Hematopoietic multipotent progenitor cell treated with erythropoietin and hydrocortisone succinate and interleukin-3 and kit ligand, for 15 days (in vitro differentiated cells): ENCODE measurements around the gene ERC1.
"Not testable (repeated sequence)": the region's sequence is repeated elsewhere in the genome, so short reads cannot be mapped to it uniquely, and the experiment has no call there.

Experiments used
- DNase-seq: peaks from one replicate; pipeline ENCODE4 v3.0.0-alpha.2; 2015; ENCODE audit warnings: low spot score

The ERC1 gene

DNA sequence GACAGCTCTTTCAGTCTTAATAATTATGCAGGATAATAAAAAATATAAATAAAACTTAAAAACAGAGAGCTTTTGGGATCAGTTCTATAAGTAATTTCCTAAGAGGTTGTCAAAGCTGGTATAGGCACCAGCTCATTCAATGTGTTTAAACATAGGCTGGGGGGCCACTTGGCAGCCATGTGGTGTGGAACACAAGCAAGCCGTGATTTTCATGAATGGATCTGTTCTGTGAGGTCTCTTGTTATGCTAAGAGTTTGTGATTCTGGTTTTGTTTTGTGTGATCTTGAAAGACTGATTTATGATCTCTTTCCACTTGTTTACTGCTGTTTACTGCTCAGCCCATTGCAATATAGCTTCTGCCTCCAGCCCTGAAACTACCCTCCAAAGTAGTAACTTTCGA lies 362.4 kb downstream of the ERC1 start:
- DNase-seq: no peak

- DNase-seq: no peak
Measured at GRCh38 chr12:1355396-1355795, 364.4 kb downstream of the ERC1 start.

GRCh38 chr12:1355871-1356270 lies 364.8 kb downstream of the ERC1 start:
- not testable (repeated sequence) for DNase-seq

DNA sequence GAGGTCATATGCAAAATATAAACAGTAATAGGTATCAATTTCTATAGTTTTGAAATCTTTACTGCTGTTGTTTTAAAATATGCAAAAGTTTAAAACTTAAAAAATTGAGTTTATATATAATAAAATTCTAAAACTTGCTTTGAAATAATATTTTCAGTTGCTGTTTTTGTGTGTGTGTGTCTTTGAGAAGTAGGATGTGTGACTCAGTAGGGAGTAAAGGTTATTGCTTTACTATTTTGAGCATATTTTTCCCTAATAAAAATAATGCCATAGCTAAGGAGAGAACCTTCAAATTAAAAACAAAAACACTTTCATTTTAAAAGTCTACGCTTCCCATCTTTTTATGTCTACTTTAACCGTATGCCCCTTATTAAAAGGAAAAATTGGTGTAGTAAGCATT lies 365.3 kb downstream of the ERC1 start:
- no peak for DNase-seq

- DNase-seq: no peak
Measured at GRCh38 chr12:1357171-1357570, 366.1 kb downstream of the ERC1 start.

DNA sequence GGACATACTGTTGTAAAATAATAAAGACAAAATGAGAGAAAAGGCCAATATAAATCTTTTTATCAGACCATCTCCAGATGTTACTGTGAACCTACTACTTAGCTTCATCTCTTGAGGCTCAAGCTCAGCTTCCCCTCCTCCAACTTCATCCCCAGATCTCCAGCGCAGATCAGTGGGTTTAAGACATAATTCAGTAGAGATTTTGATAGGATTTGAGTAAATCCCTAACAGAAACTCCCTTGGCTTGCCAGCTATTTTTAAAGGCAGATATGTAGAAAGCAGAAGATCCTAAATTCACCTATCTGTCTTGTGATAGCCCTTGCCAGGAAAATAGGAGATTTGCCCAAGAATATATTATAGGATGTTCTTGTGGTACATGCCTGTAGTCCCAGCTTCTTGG lies 366.7 kb downstream of the ERC1 start:
- DNase-seq: no peak

DNA sequence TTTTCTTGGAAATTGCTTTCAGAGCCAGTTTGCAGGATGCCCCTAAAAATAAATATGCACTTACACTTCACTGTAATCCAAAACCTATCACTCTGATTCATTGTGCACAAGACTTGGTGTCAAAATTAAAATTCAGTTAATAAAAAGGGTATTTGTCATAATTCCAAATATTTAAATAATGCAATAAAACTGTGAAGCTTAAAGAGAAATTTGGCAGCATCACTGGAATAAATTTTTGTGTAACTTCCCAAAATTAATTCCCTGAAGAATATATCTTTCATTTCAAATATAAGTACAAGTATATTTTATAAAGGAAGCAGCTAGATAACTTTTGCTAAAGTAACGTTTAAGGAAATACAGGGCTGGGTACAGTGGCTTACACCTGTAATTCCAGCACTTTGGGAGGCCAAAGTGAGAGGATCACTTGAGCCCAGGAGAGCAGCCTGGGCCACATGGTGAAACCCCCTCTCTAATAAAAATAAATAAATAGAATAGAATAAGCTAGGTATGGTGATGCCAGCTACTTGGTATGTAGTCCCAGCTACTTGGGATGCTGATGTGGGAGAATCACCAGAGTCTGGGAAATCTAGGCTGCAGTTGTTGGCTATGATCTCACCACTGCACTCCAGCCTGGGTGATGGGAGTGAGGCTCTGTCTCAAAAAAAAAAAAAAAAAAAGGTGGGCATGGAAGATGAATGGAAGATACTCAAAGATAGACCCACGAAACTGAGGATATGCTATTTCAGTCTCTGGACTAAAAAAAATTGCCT lies 369.6 kb downstream of the ERC1 start:
- no peak for DNase-seq

- DNase-seq: no peak
Measured at GRCh38 chr12:1362143-1362662, 371.2 kb downstream of the ERC1 start.

DNA sequence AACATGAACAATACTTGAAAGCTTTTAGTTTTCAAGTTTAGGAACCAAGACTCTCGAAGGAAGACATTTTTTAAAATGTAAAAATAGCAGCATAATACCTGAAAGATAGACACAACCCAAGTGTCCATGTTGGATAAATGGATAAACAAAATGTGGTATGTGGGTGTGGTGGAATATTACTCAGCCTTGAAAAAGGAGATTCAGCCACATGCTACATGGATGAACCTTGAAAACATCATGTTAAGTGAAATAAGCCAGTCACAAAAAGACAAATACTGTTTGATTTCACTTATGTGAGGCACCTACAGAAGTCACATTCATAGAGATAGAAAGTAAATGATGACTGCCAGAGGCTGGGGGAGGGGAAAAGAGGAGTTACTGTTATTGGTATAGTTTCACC lies 374.7 kb downstream of the ERC1 start:
- no peak for DNase-seq

- DNase-seq: no peak
Measured at GRCh38 chr12:1367331-1368291, 376.6 kb downstream of the ERC1 start.

- no peak for DNase-seq
Measured at GRCh38 chr12:1369460-1369859, 378.4 kb downstream of the ERC1 start.

DNA sequence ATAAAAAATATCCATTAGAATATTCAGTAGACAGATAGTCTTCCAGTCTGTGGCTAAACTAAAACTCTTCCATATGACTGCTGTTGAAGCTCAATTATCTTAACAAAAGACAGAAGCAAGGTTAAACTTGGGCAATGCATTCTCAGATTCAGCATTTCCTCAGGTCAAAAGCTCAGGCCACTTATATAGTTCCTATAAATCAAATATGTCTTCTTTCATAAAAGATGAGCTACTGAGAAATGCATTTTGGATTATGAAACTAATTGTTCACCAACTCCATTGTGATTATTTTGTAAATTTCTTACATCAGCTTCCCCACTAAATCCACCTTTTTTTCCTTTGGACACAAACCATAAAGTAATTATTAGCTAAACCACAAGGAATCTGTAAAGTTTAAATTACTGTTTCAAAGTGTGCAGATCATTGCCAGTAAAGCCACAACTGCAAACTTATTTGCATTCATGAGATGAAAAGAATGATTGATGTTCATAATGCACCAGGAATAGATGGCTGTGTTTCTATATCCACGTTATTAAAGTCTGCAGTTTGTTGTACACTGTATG lies 379.0 kb downstream of the ERC1 start:
- DNase-seq: no peak

DNA sequence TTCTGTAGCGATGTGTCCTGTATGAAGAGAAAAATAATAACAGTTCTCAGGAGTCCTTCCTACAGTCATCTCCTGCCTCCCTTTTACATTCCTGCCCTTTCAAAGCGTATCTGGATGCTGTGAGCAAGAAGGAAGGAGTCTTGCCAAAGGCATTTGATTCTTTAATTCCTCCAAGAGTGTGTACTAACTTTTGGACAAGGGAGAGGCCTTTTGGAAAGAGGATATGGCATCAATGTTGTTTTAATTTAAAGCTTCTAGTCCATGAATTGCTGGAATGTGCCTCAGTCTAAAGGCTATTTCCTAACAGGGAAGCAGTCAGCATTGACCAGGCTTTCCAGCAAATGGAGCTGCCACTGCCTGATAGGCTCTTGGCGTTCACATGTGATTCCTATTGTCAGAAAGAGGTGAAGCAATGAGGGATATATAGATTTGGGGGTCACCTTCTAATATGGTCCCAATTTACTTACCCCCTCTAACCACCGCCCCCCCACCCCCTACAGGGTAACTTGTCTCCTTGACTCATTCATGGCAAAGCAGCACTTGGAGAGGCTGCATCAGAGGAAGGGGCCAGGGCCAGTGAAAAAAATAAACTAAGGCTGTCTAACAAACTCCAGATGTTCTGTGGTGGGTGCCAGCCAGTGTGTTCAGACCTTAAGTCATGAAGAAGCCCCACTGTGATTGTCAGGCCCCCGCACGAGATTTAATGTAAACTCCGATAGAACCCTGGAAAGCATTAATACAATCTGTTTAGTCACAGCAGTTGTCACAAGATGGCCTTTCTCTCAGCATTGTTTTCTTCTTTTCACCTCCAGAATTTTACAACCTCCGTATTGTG lies 383.1 kb downstream of the ERC1 start:
- no peak for DNase-seq

- no peak for DNase-seq
Measured at GRCh38 chr12:1375323-1375722, 384.3 kb downstream of the ERC1 start.

DNA sequence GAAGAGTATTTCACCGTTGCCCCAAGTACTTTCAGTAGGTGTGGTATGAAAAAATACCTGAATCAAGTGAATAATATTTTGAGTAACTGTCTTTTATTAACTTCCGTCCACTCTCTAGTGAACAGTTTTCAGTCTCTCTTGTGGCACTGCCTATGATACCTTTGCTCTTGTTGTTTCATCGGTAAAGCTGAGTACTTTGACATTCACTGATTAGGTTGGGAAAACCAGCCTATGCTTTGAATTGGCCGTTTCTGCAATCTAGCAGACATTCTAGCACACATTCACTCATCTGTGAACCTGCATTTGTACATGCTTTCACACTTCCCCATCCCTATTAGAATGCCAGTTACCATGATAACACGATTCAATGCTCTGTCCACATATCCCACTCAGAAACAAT lies 386.1 kb downstream of the ERC1 start:
- DNase-seq: no peak

DNA sequence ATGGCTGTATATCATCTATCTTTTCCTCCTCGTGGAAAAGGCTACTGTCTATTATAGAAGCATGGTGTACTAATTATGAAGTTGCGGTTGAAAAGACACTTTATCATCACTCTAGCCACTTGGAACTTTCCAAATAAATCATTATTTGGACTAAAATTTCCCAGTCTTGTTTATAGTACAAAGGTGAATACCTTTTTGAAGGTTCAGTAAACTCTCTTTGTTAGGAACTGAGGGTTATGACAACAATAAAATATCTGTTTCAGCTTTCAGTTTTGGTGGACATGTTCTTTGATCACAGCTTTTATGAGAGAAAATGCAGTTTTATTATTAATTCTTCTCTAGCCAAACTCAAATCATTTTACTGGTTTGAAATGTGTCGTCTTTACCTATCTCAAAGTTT lies 386.7 kb downstream of the ERC1 start:
- DNase-seq: no peak

DNA sequence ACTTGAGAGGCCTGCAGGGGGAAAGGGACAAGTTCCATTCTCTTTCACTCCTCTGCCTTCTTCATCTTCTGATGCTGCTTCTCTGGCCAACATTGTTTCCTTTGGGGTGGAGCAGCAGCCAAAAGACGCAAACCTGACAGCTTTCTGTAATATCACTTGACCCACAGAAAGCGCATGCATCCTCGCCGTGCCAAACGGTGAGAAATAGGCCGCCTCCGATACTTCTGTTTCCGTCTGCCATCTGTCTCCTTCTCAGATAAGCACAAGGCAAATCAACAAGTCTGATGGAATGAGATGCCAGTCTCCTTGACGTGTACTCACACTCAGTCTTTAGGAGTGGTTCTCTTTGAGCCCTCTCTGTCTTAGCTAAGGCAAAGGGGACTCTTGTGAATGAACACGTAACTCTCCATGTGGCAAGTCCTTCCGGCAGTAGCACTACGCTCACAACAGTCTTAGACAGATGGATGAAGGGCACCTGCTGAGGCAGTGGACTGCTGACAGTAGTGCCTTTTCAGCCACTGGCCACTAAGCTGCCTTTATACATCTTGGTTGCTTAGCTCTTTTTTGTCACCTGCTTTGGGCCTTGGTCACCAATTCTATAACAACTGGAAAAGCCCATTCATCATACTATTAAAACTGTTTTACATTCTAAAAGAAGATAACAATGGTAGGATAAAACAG lies 389.3 kb downstream of the ERC1 start:
- no peak for DNase-seq

GRCh38 chr12:1382151-1382550 lies 391.1 kb downstream of the ERC1 start:
- no peak for DNase-seq

DNA sequence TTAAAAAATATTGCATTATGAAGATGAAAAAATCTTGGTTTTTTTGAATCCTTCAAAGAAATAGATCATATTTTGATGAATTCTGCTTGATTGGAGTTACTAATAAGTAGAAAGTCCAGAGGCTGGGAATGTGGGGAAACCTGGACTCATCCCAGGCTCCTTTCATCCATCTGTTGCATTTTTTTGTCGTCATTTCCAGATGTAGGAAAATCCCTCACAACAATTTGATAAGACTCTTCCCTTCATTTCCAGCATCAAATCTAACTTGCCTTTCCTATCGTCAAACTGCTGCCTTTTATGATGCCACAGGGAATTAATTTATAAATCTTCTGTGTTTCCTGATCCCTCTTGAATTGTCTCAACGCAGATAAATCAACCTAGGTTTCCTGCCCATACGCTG lies 391.8 kb downstream of the ERC1 start:
- DNase-seq: no peak

DNA sequence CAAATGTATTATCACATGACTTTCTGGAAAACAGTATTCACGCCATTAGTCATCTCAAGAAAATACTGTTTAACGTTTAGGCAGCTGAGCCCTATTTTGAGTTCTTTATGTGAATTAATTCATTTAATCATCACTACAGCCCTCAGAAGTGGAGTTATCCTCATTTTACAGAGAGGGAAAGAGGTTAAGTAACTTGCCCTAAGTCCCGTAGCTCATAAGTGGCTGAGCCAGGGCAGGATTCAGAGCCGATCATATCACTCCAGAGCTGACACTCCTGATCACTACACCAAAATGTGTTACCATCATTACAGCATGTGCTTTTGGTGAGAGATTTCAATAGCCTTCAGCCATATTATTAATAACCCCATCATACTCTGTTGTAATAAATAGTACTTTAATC lies 392.7 kb downstream of the ERC1 start:
- no peak for DNase-seq

DNA sequence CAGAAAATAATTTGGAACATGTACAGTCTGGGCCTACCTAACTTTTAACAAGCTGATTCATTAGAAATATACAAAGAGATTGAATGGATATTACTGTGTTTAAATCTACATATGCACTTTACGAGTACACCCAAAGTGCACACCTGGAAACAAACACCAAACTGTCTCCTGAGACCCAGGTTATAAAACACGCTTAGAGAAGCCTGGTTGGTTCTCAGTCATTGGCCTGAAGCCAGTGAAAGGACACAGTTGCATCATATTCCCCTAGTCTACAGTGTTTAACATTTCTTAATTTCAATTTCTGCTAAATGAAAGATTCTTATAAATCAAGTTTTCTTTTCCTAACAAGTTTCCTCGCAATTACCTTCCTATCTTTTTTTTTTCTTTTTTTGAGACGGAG lies 393.9 kb downstream of the ERC1 start:
- DNase-seq: no peak
